ENCODE data around the gene LAMTOR4. TPM values are rescaled to one million over a fixed set of nuclear protein-coding genes. Genes with fewer than 3 reads are reported as not detected.

LAMTOR4 gene
- total RNA-seq, 1 donor from 2014 or later, result 70.5 TPM

DNA sequence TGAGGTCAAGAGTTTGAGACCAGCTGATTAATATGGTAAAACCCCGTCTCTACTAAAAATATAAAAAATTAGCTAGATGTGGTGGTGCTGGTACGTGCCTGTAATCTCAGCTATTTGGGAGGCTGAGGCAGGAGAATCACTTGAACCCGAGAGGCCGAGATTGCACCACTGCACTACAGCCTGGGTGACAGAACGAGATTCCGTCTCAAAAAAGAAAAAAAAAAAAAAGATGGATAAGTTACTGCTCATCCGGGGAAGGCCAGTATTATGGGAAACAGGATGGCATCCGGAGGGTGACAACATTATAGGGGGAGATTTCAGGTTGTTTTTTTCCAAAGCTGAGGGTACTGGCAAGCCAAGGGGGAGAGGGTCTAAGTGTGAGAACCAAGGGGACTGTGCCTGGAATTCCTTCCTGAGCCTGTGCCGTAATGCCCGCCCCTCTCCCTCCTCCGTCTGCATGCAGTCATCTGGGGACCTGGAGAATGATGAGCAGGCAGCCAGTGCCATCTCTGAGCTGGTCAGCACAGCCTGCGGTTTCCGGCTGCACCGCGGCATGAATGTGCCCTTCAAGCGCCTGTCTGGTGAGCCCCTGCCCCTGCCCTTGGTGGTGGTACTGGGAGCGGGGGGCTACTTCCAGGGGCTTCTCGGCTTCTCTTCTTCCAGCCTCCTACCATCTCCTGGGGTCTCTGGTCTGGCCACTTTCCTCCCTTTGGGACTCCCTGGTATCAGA lies 4.4 kb downstream of the LAMTOR4 start:
- no peak overlapping the region for H3K27ac Mint-ChIP-seq
- H3K9me3 ChIP-seq (ENCODE audit: low read depth), result no peaks in the 10 kb centered on the region
- no peak for TF ChIP-seq EZH2phosphoT487 (IDR thresholded peaks at IDR 0.05)
- no peak for TF ChIP-seq EZH2 (IDR thresholded peaks at IDR 0.05)
- TF ChIP-seq, protein P1, sequence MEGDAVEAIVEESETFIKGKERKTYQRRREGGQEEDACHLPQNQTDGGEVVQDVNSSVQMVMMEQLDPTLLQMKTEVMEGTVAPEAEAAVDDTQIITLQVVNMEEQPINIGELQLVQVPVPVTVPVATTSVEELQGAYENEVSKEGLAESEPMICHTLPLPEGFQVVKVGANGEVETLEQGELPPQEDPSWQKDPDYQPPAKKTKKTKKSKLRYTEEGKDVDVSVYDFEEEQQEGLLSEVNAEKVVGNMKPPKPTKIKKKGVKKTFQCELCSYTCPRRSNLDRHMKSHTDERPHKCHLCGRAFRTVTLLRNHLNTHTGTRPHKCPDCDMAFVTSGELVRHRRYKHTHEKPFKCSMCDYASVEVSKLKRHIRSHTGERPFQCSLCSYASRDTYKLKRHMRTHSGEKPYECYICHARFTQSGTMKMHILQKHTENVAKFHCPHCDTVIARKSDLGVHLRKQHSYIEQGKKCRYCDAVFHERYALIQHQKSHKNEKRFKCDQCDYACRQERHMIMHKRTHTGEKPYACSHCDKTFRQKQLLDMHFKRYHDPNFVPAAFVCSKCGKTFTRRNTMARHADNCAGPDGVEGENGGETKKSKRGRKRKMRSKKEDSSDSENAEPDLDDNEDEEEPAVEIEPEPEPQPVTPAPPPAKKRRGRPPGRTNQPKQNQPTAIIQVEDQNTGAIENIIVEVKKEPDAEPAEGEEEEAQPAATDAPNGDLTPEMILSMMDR (IDR thresholded peaks at IDR 0.05), result no peak
- peaks cover 4% of the 10 kb centered on the region for H3K27me3 Mint-ChIP-seq (ENCODE audit: insufficient read depth, low read depth)
- H3F3A ChIP-seq (ENCODE audit: low read depth), result peaks cover 30% of the 10 kb centered on the region
- H3K4me1 ChIP-seq, result peaks cover 3% of the 10 kb centered on the region
- H3K27ac ChIP-seq, result no peak overlapping the region
- H3K4me3 Mint-ChIP-seq, result peak overlapping the region; percentile 41
- peaks cover 11% of the 10 kb centered on the region for H3K36me3 Mint-ChIP-seq
- H3K9me3 Mint-ChIP-seq, result no peaks in the 10 kb centered on the region
- no peaks in the 10 kb centered on the region for H3K27me3 ChIP-seq
- peaks cover 32% of the 10 kb centered on the region for H4K20me1 ChIP-seq (ENCODE audit: low read depth)
- no peaks in the 10 kb centered on the region for H3K36me3 ChIP-seq
- peaks cover 24% of the 10 kb centered on the region for H3K4me1 Mint-ChIP-seq
- H3K4me3 ChIP-seq, result no peak overlapping the region
- peaks cover 34% of the 10 kb centered on the region for H3K79me2 ChIP-seq (ENCODE audit: low read depth)
- no peak for DNase-seq (ENCODE audit: low spot score)
- H3K4me2 ChIP-seq, result no peak overlapping the region
- no peak overlapping the region for H3K9ac ChIP-seq
- H2AFZ ChIP-seq (replicated peaks), result no peak overlapping the region

DNA sequence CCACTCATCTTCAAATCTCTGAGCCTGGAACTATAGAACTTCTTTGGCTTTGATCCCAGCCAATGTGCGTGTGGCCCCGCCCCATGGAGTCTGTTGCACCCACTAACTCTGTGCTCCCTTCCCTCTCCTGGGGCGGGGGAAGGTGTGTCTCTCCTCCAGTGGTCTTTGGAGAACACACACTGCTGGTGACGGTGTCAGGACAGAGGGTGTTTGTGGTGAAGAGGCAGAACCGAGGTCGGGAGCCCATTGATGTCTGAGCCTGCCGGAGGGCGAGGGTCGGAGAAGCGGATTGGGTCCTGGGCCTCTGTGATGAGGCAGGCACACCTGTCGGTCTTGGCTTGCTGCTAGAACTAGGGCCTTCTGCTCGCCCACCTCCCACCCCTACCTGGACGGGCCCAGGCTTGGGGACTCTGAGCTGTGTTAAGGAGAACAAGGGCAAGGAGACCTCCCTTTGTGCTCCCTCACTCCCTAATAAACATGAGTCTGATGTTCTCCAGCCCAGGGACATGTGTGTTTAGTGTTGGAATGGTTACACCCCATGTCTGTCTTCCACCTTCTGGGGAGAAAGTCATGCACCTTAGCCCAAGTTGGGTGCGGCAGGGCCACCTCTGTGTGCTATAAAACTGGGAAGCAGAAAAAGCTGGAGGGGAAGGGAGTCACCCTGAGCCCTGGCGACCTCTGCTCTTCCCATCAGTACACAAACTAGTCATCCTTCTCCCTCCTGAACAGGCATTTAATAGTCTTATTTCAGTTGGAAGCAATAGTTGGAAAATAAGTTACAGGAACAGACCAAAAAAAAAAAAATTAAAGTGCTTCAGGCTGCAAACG lies 5.2 kb downstream of the LAMTOR4 start:
- peaks cover 3% of the 10 kb centered on the region for H3K4me1 ChIP-seq
- H4K20me1 ChIP-seq (ENCODE audit: low read depth), result peaks cover 32% of the 10 kb centered on the region
- no peaks in the 10 kb centered on the region for H3K27me3 ChIP-seq
- H2AFZ ChIP-seq (replicated peaks), result no peak overlapping the region
- no peak overlapping the region for H3K9ac ChIP-seq
- Mint-ChIP-seq H3K4me1 (peaks cover 18% of the 10 kb centered on the region), H3K27me3 (ENCODE audit: insufficient read depth, low read depth) (peaks cover 4% of the 10 kb centered on the region), H3K36me3 (peaks cover 11% of the 10 kb centered on the region), H3K9me3 (no peaks in the 10 kb centered on the region), H3K4me3 (peak overlapping the region; percentile 57), H3K27ac (no peak overlapping the region)
- DNase-seq (ENCODE audit: low spot score), result no peak
- no peak for TF ChIP-seq EZH2phosphoT487 (IDR thresholded peaks at IDR 0.05)
- no peak for TF ChIP-seq EZH2 (IDR thresholded peaks at IDR 0.05)
- TF ChIP-seq, protein P1 (IDR thresholded peaks at IDR 0.05), result no peak
- no peak overlapping the region for H3K27ac ChIP-seq
- peaks cover 33% of the 10 kb centered on the region for H3K79me2 ChIP-seq (ENCODE audit: low read depth)
- H3F3A ChIP-seq (ENCODE audit: low read depth), result peaks cover 32% of the 10 kb centered on the region
- H3K4me3 ChIP-seq, result no peak overlapping the region
- no peak overlapping the region for H3K4me2 ChIP-seq
- H3K36me3 ChIP-seq, result no peaks in the 10 kb centered on the region
- no peaks in the 10 kb centered on the region for H3K9me3 ChIP-seq (ENCODE audit: low read depth)

DNA sequence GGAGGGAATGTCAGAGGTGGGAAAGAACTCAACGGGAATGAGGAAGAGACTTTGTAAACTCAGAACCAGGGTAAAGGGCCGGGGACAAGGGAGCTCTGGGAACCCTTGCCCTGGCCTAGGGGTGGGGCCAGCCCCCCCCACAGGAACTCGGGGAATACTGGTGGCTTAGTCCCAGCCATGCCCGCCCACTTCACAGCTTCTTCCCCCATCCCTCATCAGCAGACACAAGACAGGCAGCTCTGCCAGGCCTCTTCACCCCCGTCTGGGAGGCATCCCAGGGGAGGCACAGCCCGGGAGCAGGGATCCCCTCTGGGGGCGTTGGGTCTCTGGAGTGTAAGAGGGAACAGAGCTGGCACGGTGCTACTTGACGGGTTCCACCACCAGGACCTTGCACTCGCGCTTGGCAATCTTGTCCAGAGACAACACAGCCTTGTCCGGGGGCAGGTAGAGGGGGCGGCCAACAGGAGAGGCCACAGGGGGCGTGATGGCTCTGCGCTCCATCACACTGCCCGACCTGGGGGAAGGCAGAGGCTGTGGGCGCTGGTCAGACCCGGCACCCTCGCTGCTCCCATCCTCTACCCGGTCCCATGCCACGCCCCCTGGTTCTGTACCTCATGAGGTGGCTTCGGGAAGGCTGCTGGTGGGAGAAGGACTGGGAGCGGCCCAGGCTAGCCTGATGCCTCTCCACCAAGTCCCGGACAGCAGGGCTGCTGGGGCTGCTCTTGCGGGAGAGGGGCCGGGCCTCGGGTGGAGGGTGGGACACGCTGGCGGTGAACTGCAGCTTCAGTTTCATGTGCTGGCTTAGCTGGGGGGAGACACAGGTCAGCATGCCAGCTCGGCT lies 6.2 kb downstream of the LAMTOR4 start:
- Histone ChIP-seq H4K20me1 (ENCODE audit: low read depth) (peaks cover 32% of the 10 kb centered on the region), H3K27me3 (no peaks in the 10 kb centered on the region), H3K36me3 (no peaks in the 10 kb centered on the region), H3K4me3 (no peak overlapping the region), H3K4me1 (peaks cover 3% of the 10 kb centered on the region), H3K4me2 (no peak overlapping the region), H2AFZ (replicated peaks) (no peak overlapping the region), H3K9me3 (ENCODE audit: low read depth) (no peaks in the 10 kb centered on the region), H3K9ac (no peak overlapping the region), H3F3A (ENCODE audit: low read depth) (peaks cover 40% of the 10 kb centered on the region), H3K27ac (no peak overlapping the region), H3K79me2 (ENCODE audit: low read depth) (peaks cover 24% of the 10 kb centered on the region)
- TF ChIP-seq EZH2 (IDR thresholded peaks at IDR 0.05) (no peak), EZH2phosphoT487 (IDR thresholded peaks at IDR 0.05) (no peak)
- TF ChIP-seq, protein P1 (IDR thresholded peaks at IDR 0.05), result no peak
- Mint-ChIP-seq H3K27me3 (ENCODE audit: insufficient read depth, low read depth) (peaks cover 7% of the 10 kb centered on the region), H3K9me3 (no peaks in the 10 kb centered on the region), H3K36me3 (peaks cover 11% of the 10 kb centered on the region), H3K4me3 (no peak overlapping the region), H3K27ac (no peak overlapping the region), H3K4me1 (peaks cover 22% of the 10 kb centered on the region)
- no peak for DNase-seq (ENCODE audit: low spot score)

All from neural progenitor cell (in vitro differentiated cells).